T-helper 2 cell (primary cell): ENCODE data around the gene CLK1.
"Not testable (repeated sequence)": the region's sequence is repeated elsewhere in the genome, so short reads cannot be mapped to it uniquely, and the experiment has no call there.

ENCODE experiments used
- DNase-seq, 5 experiments: peaks; one replicate each; pipeline versions ENCODE4 v3.0.0 to v3.0.0-alpha.2; 2012 to 2022

CLK1 gene

GRCh38 chr2:200851398-200852248, 12.8 kb downstream of the CLK1 start:
- no peak for DNase-seq

- DNase-seq: no peak
These were observed 13.8 kb downstream of the CLK1 start for GRCh38 chr2:200850512-200851256.

GRCh38 chr2:200847939-200848338, 16.5 kb downstream of the CLK1 start:
- no peak for DNase-seq

- DNase-seq: no peak
These were observed 17.2 kb downstream of the CLK1 start for GRCh38 chr2:200847269-200847668.

GRCh38 chr2:200845669-200846325, 18.7 kb downstream of the CLK1 start:
- no peak for DNase-seq

- DNase-seq: no peak
These were observed 19.3 kb downstream of the CLK1 start for GRCh38 chr2:200845194-200845593.

GRCh38 chr2:200843993-200844948, 20.2 kb downstream of the CLK1 start:
- no peak for DNase-seq

- DNase-seq: no peak
These were observed 24.9 kb downstream of the CLK1 start for GRCh38 chr2:200839513-200839912.

- DNase-seq: no peak
These were observed 29.8 kb downstream of the CLK1 start for GRCh38 chr2:200834701-200835100.

GRCh38 chr2:200829258-200829655, 35.2 kb downstream of the CLK1 start:
- no peak for DNase-seq

- no peak for DNase-seq
These were observed 35.7 kb downstream of the CLK1 start for GRCh38 chr2:200828572-200829257.

GRCh38 chr2:200828104-200828503, 36.4 kb downstream of the CLK1 start:
- DNase-seq: no peak

GRCh38 chr2:200821686-200822245, 42.7 kb downstream of the CLK1 start:
- no peak for DNase-seq

- no peak for DNase-seq
These were observed 43.8 kb downstream of the CLK1 start for GRCh38 chr2:200820573-200821234.

- DNase-seq: not testable (repeated sequence)
These were observed 45.7 kb downstream of the CLK1 start for GRCh38 chr2:200818732-200819131.

GRCh38 chr2:200814917-200815316, 49.5 kb downstream of the CLK1 start:
- DNase-seq: no peak

- peak in 2 of 5 experiments; percentile 2 to 18 for DNase-seq
These were observed 50.1 kb downstream of the CLK1 start for GRCh38 chr2:200814276-200814815.

- DNase-seq: peak; percentile 38 to 81 (median 54)
These were observed 52.1 kb downstream of the CLK1 start for GRCh38 chr2:200812122-200813022.
